Fibroblast of gingiva (primary cell): ENCODE results near the gene DIAPH3.

Source experiments
- DNase-seq: peaks from one replicate; pipeline ENCODE4 v3.0.0-alpha.2; 2011; ENCODE audit warnings: low read depth

Gene DIAPH3

DNA sequence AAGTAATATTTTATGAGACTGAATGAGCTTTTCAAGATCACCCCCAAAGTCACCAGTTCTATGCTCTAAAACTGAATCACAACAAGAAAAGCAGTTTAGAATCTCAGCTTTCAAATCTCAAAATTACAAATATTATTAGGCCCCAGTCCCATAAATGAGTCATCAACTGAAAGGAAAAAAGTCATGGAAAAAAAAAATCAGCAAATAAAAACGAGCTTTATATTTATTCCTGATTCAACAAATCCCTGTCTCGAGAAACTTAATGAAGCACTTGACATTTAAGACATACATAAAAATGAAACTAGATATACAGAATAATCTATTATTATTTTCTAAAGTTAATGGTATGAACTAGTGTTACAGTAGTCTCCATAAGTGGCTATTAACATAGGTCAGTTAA is 203.0 kb downstream of the DIAPH3 start:
- DNase-seq: peak; percentile 3

DNA sequence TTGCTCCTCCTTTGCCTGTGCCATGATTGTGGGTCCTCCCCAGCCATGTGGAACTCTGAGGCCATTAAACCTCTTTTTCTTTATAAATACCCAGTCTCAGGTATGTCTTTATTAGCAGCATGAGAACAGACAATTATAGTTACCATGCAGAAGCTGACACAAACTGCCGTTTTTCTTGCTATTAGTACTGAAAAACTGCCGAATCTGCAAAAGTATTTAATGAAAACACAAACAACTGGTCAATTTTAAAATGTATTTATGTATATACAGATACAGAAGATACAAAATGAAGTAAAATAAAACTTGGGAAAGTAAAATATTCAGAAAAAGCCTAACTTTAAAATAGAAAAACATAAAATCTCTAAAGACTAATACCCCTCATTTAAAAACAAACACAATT is 206.3 kb downstream of the DIAPH3 start:
- DNase-seq: no peak

DNA sequence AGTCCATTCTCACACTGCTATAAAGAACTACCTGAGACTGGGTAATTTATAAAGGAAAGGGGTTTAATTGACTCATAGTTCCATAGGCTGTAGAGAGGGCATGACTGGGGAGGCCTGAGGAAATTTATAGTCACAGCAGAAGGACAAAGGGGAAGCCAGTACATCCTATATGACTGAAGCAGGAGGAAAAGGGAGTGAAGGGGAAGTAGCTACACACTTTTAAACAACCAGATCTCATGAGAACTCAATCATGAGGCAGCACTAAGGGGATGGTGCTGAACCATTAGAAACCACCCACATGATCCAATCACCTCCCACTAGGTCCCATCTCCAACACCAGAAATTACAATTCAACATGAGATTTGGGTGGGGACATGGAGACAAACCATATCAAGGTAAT is 209.1 kb downstream of the DIAPH3 start:
- DNase-seq: no peak

DNA sequence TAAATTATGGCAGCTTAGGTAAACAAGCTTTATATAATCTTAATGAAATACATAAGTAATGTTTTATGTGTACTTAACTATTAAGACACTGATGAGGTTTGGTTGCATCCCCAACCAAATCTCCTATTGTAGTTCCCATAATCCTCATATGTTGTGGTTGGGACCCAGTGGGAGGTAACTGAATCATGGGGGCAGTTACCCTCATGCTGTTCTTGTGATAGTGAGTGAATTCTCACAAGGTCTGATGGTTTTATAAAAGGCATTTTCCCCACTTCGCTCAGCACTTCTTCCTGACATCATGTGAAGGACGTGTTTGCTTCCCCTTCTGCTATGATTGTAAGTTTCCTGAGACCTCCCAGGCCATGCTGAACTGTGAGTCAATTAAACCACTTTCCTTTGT is 212.7 kb downstream of the DIAPH3 start:
- DNase-seq: no peak

DNA sequence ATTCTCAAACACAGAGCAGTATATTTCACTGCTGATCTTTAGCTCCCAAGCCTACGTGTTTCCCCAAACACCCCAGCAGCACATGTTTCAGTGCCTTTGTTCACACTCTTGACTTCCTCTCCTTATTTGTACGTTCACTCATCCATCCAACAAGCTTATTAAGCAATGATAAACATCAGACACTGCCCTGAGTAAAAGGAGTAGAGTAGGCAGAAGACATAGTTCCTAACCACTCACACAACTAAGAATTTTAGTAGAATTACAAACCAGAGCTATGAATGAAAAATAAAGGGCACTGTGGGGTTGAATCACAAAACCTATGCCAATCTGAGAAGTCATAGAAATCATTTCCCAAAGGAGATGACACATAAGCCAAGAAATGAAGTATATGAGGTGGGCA is 213.5 kb downstream of the DIAPH3 start:
- DNase-seq: peak; percentile 17

DNA sequence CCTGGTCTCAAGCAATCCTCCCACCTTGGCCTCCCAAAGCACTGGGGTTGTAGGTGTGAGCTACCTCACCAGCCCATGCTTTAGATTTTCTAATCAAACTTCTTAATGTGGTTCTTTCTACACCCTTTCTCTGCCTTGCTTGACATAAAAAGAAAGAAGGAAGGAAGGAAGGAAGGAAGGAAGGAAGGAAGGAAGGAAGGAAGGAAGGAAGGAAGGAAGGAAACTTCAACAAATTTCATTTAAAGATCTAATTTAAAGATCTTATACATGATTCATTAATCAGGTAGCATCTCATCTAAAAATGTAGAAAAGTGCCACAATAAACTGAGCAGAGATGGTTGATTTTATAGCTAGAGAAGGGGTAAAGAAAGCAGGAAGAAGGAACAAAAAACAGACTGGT is 215.0 kb downstream of the DIAPH3 start:
- DNase-seq: no peak

DNA sequence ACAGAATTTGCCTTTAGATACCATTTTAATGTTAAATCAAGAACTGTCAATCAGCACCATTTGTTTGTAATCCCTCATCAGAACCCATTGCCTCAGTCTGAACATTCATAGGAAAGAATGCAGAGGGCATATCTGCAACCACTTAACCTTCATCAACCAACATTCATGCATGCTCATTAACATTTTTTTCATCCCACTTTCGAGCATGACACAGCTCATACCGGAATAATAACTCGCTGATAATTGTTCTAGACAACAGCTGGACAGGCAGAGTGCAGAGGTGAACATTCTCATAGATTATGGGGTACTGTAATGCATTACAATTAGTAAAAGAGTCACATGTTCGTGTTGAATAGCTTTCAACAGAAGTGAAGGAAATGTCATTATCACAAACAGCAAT is 216.8 kb downstream of the DIAPH3 start:
- peak; percentile 75 for DNase-seq

DNA sequence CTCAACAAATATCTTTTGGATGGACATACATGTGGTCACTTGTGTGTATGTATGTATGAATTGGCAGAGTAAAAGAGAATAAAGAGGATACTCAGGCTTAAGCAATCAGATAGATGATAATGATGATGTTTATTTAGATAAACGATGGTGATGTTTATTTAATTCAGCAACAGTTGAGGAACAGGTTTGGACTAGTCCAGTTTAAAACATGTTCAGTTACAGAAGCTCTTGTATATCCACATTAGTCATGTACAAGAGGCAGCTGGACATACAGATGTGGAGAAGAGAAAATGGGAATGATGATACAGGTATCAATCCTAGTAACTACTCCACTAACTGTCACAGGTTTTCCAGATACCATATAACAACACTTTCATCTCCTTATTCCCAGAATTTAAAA is 232.1 kb downstream of the DIAPH3 start:
- DNase-seq: no peak

DNA sequence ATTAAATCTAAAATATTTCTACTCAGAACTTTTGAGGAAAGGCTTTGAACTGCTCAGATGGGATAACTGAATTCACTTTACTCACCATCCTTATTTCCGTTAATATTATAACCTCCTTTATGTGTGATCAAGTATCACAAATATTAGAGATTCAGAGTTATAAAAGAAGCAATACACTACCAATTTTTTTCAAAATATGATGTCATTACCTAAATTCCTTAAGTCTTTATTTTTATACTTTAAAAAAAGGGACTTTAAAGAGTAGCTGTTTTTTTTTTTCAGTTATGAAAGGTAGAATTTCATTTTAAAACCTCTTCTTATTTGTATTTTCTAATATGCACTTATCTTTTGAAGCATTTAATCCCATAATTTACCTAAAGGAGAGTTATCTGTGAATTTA is 239.5 kb downstream of the DIAPH3 start:
- DNase-seq: no peak

DNA sequence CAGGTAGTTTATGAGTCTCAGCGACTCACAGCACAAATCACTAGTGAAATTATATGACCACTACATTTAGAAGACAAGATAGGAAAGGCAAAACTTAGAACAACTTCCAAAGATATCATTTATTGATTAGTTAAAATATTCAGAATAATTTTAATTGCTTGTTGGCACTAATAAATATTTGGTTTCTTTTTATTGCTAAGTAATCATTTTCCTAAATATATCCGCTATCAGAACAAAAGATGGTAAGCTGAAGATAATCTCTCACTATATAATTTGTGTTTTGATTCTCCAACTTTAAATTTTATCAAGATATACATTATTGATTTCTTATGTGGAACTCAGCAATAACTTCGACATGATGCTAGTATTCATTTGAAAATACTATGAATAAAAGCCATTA is 248.5 kb downstream of the DIAPH3 start:
- DNase-seq: no peak

DNA sequence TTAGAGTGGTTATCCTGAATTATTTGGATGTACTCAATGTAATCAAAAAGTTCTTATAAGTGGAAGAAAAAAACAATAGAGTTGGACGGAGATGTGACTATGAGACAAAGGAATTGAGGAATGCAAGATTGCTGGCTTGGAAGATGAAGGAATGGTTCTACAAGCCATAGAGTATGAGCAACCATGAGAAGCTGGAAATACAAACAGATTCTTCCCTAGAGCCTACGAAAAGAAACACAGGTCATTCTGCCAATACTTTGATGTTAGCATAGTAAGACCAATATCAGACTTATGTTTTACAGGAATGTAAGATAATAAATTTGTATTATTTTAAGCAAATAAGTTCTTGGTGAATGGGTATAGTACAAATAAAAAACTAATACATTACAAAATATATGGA is 249.2 kb downstream of the DIAPH3 start:
- peak; percentile 60 for DNase-seq

DNA sequence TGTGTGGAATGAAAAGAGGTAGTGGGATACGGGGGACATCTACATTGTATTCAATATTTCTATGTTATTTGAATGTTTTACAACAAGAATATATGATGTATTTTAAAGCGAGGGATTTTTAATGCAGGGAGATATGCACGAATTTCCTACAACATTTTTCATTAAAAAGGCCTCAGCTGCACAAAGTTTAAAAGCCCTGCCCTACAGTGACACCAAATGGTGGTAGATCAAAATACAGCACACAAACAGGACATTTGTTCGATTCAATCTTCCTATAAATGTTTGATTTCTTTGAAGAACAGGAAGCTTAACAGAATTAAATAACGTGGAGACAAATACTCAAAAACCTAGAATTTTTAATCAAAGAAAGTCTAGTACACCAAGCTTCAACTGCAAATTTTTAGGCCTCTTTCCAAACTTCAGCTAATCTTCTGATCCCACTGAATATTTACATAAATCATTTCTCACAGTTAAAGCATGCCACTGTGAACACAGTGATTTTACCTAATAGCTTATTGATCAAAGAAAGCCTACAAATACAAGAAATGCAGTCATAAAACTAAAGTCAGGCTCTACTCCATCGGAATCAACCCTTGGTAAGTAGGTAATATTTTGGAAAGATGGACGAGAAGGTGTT is 257.2 kb downstream of the DIAPH3 start:
- DNase-seq: peak; percentile 39

DNA sequence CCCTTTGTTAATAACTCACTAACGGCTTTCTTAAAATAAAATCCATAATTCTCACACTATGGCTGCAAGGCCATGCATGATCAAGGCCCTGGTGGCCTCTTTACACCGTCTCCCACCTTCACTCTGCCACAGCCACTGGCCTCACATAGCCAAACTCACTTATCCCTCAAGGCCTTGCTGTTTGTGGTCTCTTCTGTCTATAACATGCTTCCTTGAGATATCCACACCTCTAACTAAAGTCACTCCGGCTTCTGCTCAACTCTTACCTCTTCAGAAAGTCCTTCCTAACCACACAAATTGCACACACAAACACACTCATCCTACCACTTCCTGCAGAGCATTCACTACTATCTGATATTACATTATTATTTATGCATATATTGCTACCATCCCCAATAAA is 262.5 kb downstream of the DIAPH3 start:
- DNase-seq: no peak

DNA sequence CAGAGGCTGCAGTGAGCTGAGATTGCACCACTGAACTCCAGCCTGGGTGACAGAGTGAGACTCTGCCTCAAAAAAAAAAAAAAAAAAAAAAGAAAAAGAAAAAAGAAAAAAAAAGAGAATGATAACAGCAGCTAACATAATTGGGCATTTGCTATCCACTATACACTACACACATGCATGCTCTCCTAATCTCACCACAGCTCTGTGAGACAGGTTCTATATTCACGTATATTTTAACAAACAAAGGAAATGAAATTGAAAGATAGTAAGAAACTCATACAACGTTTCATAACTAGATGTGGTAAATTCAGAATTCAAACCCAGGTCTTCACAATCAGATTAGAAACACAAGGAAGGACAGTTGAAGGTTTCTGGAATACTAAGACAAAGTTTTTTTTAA is 265.7 kb downstream of the DIAPH3 start:
- DNase-seq: no peak

DNA sequence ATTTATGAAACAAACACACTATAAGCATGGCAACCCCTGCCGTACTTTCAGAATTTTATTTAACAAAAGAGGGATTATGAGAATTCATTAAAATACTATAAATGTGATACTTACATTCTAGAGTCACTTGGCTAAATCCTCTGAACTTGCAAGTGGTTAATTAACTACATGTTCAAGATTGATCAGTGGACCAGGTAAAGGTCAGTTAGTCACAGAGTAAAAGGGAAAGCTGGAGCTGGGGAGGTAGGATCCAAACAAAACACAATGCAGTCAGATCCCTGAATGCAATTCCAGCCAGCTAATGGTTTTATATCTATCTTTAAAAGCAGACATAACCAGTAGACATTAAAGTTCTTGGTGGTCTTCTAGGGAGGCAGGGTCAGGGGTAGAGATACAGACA is 270.5 kb downstream of the DIAPH3 start:
- DNase-seq: no peak

DNA sequence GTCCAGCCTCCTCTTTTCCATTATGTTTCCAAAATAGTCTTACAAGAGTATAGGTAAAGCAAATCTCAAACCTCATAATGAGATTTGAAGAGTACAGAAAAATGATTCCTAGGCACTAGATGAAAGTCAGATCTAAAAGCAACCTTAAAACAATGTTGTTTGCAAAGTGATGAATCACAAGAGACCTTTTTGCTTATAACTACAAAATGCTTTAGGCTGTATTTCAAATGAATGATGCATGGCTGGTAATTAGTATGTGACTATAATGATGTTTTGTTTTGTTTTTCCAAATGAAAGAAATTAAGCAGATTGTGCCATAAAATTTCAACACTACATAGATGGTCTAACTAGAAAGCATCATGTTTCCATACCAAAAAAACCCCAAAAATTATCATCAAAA is 272.7 kb downstream of the DIAPH3 start:
- DNase-seq: no peak

DNA sequence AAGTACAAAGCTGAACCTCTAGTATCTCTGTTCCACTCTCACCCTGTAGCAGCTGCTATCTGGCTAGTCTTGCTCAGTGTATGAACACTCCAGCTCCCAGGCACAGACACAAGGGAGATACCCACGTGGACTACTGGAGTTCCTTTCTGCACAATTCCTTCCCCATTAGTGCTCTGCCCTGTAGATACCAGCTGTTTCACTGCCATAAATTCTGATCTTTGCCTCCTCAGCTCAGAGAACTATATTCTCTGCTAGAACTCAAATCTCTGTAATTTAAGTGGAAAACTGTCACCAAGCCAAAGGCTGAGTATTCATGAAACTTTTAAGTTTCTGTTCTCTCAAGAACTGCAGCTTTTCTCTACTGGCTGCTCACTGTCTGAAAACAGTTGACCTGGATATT is 273.7 kb downstream of the DIAPH3 start:
- DNase-seq: peak; percentile 8

DNA sequence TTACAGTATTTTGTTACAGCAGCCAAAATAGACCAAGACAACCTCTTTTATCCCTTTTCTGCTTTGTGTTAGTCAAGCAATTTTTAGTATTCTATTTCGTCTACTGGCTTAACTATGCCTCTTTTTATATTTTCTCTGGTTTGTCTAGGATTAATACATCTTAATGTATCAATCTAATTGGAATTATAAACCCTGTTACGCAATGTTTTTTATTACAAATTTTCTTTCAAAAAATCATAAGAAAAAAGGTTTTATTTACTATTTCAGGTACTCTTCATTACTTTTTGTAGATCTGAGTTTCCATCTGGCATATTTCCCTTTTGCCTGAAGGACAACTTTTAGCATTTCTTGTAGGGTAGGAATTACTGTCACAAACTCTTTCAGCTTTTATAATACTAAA is 275.3 kb downstream of the DIAPH3 start:
- DNase-seq: no peak

DNA sequence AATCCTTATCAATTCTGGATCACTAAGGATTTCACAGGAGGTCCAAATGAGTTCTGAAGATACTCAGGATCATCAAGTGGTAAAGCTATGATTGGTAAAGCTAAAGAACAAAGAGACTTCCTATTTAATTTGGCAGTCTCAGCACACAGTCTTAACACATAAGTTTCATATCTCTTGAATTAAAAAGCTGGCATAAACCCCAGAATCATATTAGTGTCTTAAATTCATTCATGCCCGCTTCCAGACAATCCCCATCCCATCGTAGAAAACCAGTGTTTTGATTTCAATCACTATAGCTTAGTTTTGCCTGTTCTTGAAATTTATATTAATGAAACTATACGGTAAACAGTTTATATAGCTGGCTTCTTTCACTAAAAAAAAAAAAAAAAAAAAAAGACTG is 278.7 kb downstream of the DIAPH3 start:
- peak; percentile 34 for DNase-seq

DNA sequence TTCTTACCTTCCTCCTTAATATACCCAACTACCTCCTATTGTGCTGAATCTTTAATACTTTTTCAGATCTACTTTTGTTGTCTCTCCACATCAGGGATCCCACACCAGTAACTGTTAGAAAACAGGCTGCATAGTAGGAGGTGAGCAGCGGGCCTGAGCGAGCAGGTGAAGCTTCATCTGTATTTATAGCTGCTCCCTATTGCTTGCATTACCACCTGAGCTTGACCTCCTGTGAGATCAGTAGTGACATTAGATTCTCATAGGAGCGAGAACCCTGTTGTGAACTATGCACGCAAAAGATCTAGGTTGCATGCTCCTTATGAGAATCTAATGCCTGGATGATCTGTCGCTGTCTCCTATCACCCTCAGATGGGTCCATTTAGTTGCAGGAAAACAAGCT is 279.8 kb downstream of the DIAPH3 start:
- no peak for DNase-seq

DNA sequence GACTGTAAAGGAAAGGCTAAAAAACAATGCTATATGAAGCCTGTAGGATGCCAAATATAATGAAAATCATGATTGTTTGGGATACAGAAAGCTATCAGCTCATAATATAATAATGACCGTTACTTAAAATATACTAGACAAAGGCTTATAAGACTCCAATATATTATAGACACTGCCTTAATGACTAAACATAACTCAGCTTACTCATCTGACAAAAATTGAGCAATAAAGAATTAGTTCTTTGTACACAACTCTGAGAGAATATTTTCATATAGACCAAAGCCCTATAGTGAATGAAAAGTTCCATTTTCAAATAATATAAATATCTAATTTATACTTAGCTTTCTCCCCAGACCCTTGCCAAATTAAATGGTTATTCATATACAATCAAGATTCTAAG is 283.3 kb downstream of the DIAPH3 start:
- peak; percentile 6 for DNase-seq

DNA sequence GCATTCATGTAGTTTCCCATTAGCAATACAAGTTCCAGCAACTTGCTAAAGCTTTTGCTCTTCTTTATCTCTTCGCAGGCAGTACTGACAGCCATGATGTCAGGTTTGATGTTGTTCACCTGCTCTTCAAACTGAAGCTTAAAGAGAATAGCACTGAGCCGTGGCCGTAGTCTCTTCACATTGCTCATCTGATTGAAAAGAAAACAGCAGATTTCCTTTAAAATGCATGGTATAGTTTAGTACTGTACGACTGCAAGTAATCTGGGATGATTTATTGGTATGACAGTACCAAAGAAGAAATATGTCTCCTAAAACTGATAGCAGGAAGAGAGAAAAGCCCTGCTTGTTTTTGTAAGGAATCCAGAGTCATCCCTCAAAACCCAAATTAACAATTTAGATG is 284.4 kb downstream of the DIAPH3 start:
- DNase-seq: no peak

DNA sequence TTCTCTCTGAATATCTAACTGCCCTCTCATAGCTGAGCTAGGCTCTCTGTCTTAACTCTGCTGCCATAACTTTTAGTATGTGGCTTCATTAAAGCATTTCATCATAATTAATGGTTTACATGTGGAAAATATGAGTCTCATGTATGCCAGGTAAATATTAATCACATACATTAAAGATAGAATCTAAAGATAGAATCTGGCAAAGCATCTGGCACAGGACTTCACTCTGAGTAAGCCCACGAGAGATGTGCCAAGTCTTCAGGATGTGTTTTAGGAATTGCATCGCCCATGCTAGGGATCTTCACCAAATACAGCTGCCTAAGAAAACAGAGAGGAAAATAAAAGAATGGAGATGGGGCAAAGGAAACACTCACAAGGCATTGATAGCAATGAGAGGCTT is 285.8 kb downstream of the DIAPH3 start:
- peak; percentile 68 for DNase-seq

DNA sequence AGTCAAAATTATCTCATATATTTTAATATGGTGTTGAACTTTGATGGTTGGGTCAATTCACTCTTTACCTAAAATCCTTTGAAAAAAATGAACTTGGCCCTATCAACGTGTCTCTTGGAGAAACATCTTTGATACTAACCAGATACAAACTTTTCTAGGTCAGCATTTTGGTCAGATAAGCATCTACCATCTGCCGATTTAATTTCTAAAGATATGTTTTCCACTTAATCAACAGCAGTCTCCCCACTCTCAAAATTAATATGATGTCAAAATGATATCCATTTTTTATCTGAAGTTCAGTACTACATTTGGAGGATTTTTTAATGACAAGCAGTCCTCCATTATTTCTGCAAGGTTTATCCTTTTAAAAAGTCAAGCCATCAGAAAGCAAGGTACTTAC is 288.8 kb downstream of the DIAPH3 start:
- DNase-seq: no peak

DNA sequence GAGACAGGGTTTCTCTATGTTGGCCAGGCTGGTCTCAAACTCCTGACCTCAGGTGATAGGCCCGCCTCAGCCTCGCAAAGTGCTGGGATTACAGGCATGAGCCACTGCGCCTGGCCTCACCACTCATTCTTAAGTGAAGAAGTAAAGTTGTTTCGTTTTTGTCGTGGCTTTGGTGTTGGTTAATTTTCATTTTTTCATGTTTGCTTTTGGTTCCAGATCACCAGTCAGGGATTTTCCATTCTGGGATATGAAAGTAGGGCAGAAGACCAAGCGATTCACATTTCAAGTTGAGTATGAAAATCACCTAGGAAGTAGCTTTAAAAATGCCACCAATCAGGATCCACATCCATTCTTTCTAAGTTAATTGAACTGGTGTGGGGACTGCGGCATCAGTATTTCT is 289.9 kb downstream of the DIAPH3 start:
- DNase-seq: no peak
